CD4-positive, alpha-beta T cell (primary cell): ENCODE measurements around the gene SLITRK4. TPM values are rescaled to one million over a fixed set of nuclear protein-coding genes. Genes with fewer than 3 reads are reported as not detected.
A peak's percentile ranks its signal among the peaks of the same experiment; 100 is the strongest.

Source experiments
- ATAC-seq: fragments of 200-7000 bp; cut with Tn5 transposase; one replicate; pipeline ENCODE4 v1.10.0; 2022; ENCODE audit warnings: mild to moderate bottlenecking; ENCODE audit not compliant: poor library complexity
- CTCF ChIA-PET: fragments of 350-600 bp; sonication (Branson Sonifier 250); formaldehyde crosslinking; loops from one replicate; lab custom pipeline; 2021; ENCODE audit warnings: antibody characterized with exemption, inconsistent platforms; lab: Charles Lee
- POLR2A ChIA-PET: fragments of 350-600 bp; sonication (Branson Sonifier 250); formaldehyde crosslinking; loops from one replicate; lab custom pipeline; 2021; ENCODE audit warnings: antibody characterized with exemption, inconsistent platforms; lab: Charles Lee
- DNase-seq, 14 experiments: peaks; one replicate each; pipeline ENCODE4 v3.0.0-alpha.2; 2013 to 2020; ENCODE audit warnings: mixed read lengths in 2 of 14
- H3K27ac ChIP-seq, 2 donors: one replicate each; pipeline versions ENCODE4 v1.5.1 to v1.7.0; 2013; ENCODE audit warnings: low read length in 2 of 2, low read depth in 1 of 2, mild to moderate bottlenecking in 1 of 2
- H3K27me3 ChIP-seq, 2 experiments: 1 replicate in 1 of 2; 2 replicates in 1 of 2; pipeline versions ENCODE4 v1.6.1 to v1.7.0; 2013; ENCODE audit warnings: low read length in 2 of 2, control low read depth in 1 of 2, mild to moderate bottlenecking in 1 of 2, moderate library complexity in 1 of 2; ENCODE audit not compliant: insufficient read depth in 2 of 2, control insufficient read depth in 1 of 2
- H3K36me3 ChIP-seq: one replicate; pipeline ENCODE4 v1.6.1; 2013; ENCODE audit warnings: low read length, control low read depth; ENCODE audit not compliant: insufficient read depth
- H3K4me1 ChIP-seq: one replicate; pipeline ENCODE4 v1.6.1; 2013; ENCODE audit warnings: low read length, control low read depth; ENCODE audit not compliant: insufficient read depth
- H3K4me3 ChIP-seq: one replicate; pipeline ENCODE4 v1.5.1; 2013; ENCODE audit warnings: mild to moderate bottlenecking, low read length, moderate library complexity
- H3K9me3 ChIP-seq, 2 experiments: 1 replicate in 1 of 2; 2 replicates in 1 of 2; pipeline versions ENCODE4 v1.6.1 to v1.7.0; 2013; ENCODE audit warnings: low read length in 2 of 2, mild to moderate bottlenecking in 2 of 2, control low read depth in 1 of 2, moderate library complexity in 1 of 2; ENCODE audit not compliant: control insufficient read depth in 1 of 2, insufficient read depth in 1 of 2
- H3K27ac Mint-ChIP-seq: one replicate; pipeline ENCODE4 v1.8.0; 2020; ENCODE audit warnings: mixed read lengths
- H3K27me3 Mint-ChIP-seq: one replicate; pipeline ENCODE4 v1.8.0; 2021; ENCODE audit warnings: mixed read lengths
- H3K36me3 Mint-ChIP-seq: one replicate; pipeline ENCODE4 v1.8.0; 2021; ENCODE audit warnings: low read depth, mixed read lengths
- H3K4me1 Mint-ChIP-seq: one replicate; pipeline ENCODE4 v1.8.0; 2021; ENCODE audit warnings: low read depth, mixed read lengths
- H3K4me3 Mint-ChIP-seq: one replicate; pipeline ENCODE4 v1.8.0; 2020; ENCODE audit warnings: mild to moderate bottlenecking, mixed read lengths
- H3K9me3 Mint-ChIP-seq: one replicate; pipeline ENCODE4 v1.8.0; 2020; ENCODE audit warnings: mixed read lengths
- CTCF ChIP-seq: fragments of 200-600 bp; IDR thresholded peaks from one replicate; pipeline ENCODE4 v1.8.0; 2022; ENCODE audit warnings: antibody characterized with exemption, mild to moderate bottlenecking
- intact Hi-C, 2 experiments: fragments of 100-400 bp; cut with DNase I in 1 of 2; cut with micrococcal nuclease in 1 of 2; formaldehyde crosslinking; loops; one replicate each; pipeline versions ENCODE4 v1.15.1 to v1.9.0; 2023 to 2025; cut with DNase I, micrococcal nuclease
- total RNA-seq, 174 experiments: library from RNA in 2 of 174; stranded (reverse) in 2 of 174; gene quantifications; one replicate each; pipeline ENCODE4 v1.2.3 and lab custom pipeline; 2021 to 2026

SLITRK4 gene
- total RNA-seq, 2 experiments from 2014 or later, result 0.06 TPM; not detected in 1

GRCh38 chrX:143633461-143634308 is 2.2 kb downstream of the SLITRK4 start:
- Mint-ChIP-seq H3K4me3 (no peak overlapping the region), H3K9me3 (no peaks in the 10 kb centered on the region), H3K27ac (no peak overlapping the region), H3K36me3 (no peaks in the 10 kb centered on the region), H3K27me3 (peaks cover 20% of the 10 kb centered on the region), H3K4me1 (no peaks in the 10 kb centered on the region)
- intact Hi-C loops, result no loop called here
- Histone ChIP-seq H3K4me1 (no peaks in the 10 kb centered on the region), H3K27me3 (peaks cover 0 to 9% of the 10 kb centered on the region in 2 experiments), H3K9me3 (peaks cover 0 to 17% of the 10 kb centered on the region in 2 experiments), H3K4me3 (peak overlapping the region; percentile 16), H3K36me3 (no peaks in the 10 kb centered on the region), H3K27ac (no peak overlapping the region)
- no peak for TF ChIP-seq CTCF
- ATAC-seq, result no peak
- ChIA-PET CTCF (no interaction called here), POLR2A (no interaction called here)
- no peak for DNase-seq

DNA sequence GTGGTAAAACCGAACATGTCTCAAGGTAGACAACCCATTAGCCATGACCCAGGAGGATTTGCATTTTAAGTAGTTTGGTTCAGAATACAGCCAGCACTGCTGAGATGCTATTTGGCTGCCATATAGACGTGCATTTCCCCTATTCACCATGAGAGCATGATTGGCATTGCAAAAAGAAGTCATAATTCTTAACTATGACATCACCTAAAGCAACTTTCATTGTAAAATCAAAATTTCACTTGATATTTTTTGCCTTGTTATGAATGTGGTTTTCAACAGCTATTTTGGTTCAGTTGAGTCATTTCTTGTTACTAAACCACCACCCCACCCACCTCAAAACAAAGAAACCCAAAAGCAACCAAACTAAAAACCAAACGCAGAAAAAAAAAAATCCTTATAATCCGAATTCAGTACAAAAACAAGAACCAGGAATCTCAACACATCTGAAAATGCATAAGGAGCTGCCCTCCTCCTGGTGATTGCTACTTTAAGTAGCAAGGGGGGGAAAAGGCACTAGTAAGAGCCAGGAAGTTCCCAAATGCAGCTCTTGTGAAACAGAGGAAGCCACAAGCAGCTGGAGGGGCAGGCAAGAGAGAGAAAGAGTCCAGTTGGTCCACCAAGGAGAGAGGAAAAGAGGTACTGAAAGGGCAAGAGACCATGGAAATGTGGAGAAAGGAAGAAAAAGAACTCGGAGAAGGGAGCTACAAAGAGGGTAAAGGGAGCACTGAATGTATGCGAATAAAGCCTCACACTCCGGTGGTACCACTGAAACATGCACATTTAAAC is 3.1 kb downstream of the SLITRK4 start:
- Mint-ChIP-seq H3K9me3 (no peaks in the 10 kb centered on the region), H3K27me3 (peaks cover 20% of the 10 kb centered on the region), H3K27ac (no peak overlapping the region), H3K4me3 (no peak overlapping the region), H3K4me1 (no peaks in the 10 kb centered on the region), H3K36me3 (no peaks in the 10 kb centered on the region)
- Histone ChIP-seq H3K27me3 (peaks cover 0 to 9% of the 10 kb centered on the region in 2 experiments), H3K4me3 (peak overlapping the region; percentile 16), H3K9me3 (peaks cover 0 to 17% of the 10 kb centered on the region in 2 experiments), H3K27ac (no peak overlapping the region), H3K4me1 (no peaks in the 10 kb centered on the region), H3K36me3 (no peaks in the 10 kb centered on the region)
- ATAC-seq, result no peak
- ChIA-PET CTCF (no interaction called here), POLR2A (no interaction called here)
- intact Hi-C loops, result no loop called here
- TF ChIP-seq CTCF, result no peak
- peak in 2 of 14 experiments; percentile 17 to 19 for DNase-seq

DNA sequence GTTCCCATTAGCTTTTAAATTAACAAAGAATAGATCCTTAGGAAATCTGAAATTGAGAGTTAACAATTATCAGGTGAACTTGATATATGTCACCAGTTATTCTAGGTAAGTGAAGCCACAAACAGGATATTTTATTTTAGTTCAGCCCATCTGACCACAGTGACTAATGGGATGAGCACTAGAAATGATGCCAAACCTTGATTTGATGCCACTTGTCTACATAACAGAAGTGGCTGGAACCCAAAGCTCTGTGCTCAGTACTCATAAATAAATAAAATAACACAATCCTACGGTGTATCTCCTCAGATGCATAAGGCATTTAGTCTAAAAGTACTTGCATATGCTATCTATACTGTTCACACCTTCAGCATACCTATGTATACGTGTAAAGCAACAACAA is 12.2 kb downstream of the SLITRK4 start:
- no peak overlapping the region for H3K4me3 Mint-ChIP-seq
- no peak overlapping the region for H3K27ac ChIP-seq
- CTCF ChIA-PET, result no interaction called here
- H3K4me1 ChIP-seq, result no peaks in the 10 kb centered on the region
- ATAC-seq (no peak), DNase-seq (no peak)
- H3K27ac Mint-ChIP-seq, result no peak overlapping the region
- H3K4me1 Mint-ChIP-seq, result no peaks in the 10 kb centered on the region
- no peak for TF ChIP-seq CTCF
- H3K9me3 ChIP-seq, result no peaks in the 10 kb centered on the region
- H3K9me3 Mint-ChIP-seq, result no peaks in the 10 kb centered on the region
- H3K27me3 Mint-ChIP-seq, result no peaks in the 10 kb centered on the region
- no peaks in the 10 kb centered on the region for H3K27me3 ChIP-seq
- POLR2A ChIA-PET, result no interaction called here
- H3K36me3 Mint-ChIP-seq, result no peaks in the 10 kb centered on the region
- intact Hi-C loops, result no loop called here
- no peak overlapping the region for H3K4me3 ChIP-seq
- no peaks in the 10 kb centered on the region for H3K36me3 ChIP-seq
